Uterus (tissue), 4 donors: Measurements from ENCODE around the gene DAZ3. TPM values are rescaled to one million over a fixed set of nuclear protein-coding genes. Genes with fewer than 3 reads are reported as not detected.
"Not testable (repeated sequence)": the region's sequence is repeated elsewhere in the genome, so short reads cannot be mapped to it uniquely, and the experiment has no call there.

Experiments
- DNase-seq, 2 donors: peaks; one replicate each; pipeline ENCODE4 v3.0.0-alpha.2; 2019 to 2020
- H3K27ac ChIP-seq, 2 donors: fragments of 200-600 bp; sonication (generic); 1 replicate in 1 of 2; 2 replicates in 1 of 2; pipeline ENCODE4 v1.5.1; 2016 to 2018
- H3K27me3 ChIP-seq, 2 donors: fragments of 200-600 bp; sonication (generic); one replicate each; pipeline ENCODE4 v1.5.1; 2018 to 2019; ENCODE audit warnings: control low read depth in 1 of 2
- H3K36me3 ChIP-seq, 2 donors: fragments of 200-600 bp; sonication (generic); one replicate each; pipeline ENCODE4 v1.5.1; 2019; ENCODE audit warnings: control low read depth in 1 of 2
- H3K4me1 ChIP-seq, 2 donors: fragments of 200-600 bp; sonication (generic); one replicate each; pipeline ENCODE4 v1.5.1; 2018 to 2019; ENCODE audit warnings: control low read depth in 1 of 2
- H3K4me3 ChIP-seq, 2 donors: fragments of 200-600 bp; sonication (generic); 1 replicate in 1 of 2; 2 replicates in 1 of 2; pipeline ENCODE4 v1.5.1; 2018 to 2019; ENCODE audit warnings: mild to moderate bottlenecking in 1 of 2
- H3K9me3 ChIP-seq, 2 donors: fragments of 200-600 bp; sonication (generic); one replicate each; pipeline ENCODE4 v1.5.1; 2019; ENCODE audit warnings: control low read depth in 1 of 2
- intact Hi-C: fragments of 100-400 bp; cut with DNase I; formaldehyde crosslinking; loops from one replicate; pipeline ENCODE4 v1.15.1; 2023; ENCODE audit warnings: low total_unique reads
- total RNA-seq, 4 donors: library from RNA; depleted of rRNA in 3 of 4; stranded (reverse); fragments of >200 nt in 3 of 4; gene quantifications; one replicate each; pipeline versions ENCODE4 v1.1.0 to v1.2.4, GENCODE V29; 2014 to 2023
- donor health status: DM: yes; HTN: yes; CAD: no.

The DAZ3 gene, protein sequence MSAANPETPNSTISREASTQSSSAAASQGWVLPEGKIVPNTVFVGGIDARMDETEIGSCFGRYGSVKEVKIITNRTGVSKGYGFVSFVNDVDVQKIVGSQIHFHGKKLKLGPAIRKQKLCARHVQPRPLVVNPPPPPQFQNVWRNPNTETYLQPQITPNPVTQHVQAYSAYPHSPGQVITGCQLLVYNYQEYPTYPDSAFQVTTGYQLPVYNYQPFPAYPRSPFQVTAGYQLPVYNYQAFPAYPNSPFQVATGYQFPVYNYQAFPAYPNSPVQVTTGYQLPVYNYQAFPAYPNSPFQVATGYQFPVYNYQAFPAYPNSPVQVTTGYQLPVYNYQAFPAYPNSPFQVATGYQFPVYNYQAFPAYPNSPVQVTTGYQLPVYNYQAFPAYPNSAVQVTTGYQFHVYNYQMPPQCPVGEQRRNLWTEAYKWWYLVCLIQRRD
- total RNA-seq: not detected

DNA sequence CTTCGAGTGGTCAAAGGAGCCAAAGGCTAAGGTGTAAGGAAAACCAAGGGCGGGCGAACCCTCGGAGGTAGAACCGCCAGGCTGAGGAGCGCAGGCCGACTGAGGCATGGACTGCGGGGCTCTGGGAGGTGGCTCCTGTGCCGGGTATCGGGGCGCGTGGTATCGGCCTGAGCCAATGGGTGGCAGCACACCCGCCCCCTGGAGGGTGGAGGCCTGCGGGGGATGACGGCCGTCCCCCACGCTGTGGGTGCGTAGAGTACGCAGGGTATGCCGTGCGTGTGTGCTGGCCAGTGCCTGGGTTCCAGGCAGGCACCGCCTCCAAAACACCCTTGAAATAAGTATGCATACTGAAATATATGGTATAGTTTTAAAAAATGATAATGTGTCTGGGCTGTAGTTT lies at the start of gene DAZ3:
Gene DAZ3 (minus strand): TSS at position 101 of the 400 bp plus-strand sequence. CDS start 208 bp downstream, outside the sequence.
- H3K4me3 ChIP-seq, H3K27me3 ChIP-seq, H3K36me3 ChIP-seq, H3K27ac ChIP-seq, H3K9me3 ChIP-seq, H3K4me1 ChIP-seq, intact Hi-C loops, DNase-seq: not testable (repeated sequence)

DNA sequence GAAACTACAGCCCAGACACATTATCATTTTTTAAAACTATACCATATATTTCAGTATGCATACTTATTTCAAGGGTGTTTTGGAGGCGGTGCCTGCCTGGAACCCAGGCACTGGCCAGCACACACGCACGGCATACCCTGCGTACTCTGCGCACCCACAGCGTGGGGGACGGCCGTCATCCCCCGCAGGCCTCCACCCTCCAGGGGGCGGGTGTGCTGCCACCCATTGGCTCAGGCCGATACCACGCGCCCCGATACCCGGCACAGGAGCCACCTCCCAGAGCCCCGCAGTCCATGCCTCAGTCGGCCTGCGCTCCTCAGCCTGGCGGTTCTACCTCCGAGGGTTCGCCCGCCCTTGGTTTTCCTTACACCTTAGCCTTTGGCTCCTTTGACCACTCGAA lies 20.4 kb upstream of the DAZ3 start, which contains the start of gene DAZ4:
Gene DAZ4 (plus strand): TSS at position 301 of the 400 bp plus-strand sequence. CDS start 208 bp downstream, outside the sequence.
- H3K27me3 ChIP-seq, H3K4me1 ChIP-seq, H3K4me3 ChIP-seq, DNase-seq, H3K27ac ChIP-seq, intact Hi-C loops, H3K9me3 ChIP-seq, H3K36me3 ChIP-seq: not testable (repeated sequence)

DNA sequence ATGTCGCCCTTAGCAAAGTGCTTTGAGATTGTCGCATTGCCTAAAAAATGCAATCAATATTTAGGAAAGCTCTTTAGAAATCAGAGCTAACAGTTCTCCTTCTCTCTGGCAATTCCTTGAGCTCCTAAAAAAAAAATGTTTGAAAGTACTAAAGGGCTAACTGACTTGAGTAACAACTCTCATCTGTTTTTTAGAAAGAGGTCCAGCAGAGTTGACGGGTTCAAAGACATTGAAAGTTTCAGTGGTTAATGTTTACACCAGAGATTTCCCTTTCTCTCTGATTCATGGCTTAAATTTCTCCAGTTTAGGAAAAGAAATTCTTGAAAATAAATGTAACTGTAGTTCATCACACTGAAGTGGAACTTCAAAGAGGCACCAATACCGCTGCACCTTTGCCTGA lies 11.9 kb upstream of the DAZ3 start:
- DNase-seq, H3K9me3 ChIP-seq, H3K27me3 ChIP-seq, H3K4me3 ChIP-seq, H3K36me3 ChIP-seq, intact Hi-C loops, H3K4me1 ChIP-seq, H3K27ac ChIP-seq: not testable (repeated sequence)

DNA sequence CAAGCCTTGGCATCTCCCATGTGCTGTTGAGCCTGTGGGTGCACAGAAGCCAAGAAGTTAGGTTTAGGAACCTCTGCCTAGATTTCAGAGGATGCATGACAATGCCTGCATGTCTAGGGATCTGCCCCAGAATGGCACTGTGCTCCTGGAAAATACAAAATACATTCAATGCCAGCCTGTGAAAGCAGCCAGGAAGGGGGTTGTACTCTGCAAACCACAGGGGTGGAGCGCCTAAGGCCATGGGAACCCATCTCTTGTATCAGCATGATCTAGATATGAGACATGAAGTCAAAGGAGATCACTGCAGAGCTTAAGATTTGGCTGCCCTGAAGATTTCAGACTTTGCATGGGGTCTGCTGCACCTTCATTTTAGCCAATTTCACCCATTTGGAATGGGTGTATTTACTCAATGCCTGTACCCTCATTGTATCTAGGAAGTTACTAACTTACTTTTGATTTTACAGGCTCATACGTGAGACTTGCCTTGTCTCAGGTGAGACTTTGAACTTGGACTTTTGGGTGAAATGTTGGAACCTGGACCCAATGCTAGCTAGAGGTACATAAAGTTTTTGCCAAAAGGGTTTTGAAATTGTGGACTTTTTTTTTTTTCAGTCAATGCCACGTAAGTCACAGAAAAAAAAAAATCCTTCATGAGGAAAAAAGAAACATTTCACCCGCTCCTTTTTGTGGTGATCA lies 11.1 kb upstream of the DAZ3 start:
- H3K9me3 ChIP-seq, intact Hi-C loops, H3K27ac ChIP-seq, DNase-seq, H3K4me3 ChIP-seq, H3K4me1 ChIP-seq, H3K27me3 ChIP-seq, H3K36me3 ChIP-seq: not testable (repeated sequence)

DNA sequence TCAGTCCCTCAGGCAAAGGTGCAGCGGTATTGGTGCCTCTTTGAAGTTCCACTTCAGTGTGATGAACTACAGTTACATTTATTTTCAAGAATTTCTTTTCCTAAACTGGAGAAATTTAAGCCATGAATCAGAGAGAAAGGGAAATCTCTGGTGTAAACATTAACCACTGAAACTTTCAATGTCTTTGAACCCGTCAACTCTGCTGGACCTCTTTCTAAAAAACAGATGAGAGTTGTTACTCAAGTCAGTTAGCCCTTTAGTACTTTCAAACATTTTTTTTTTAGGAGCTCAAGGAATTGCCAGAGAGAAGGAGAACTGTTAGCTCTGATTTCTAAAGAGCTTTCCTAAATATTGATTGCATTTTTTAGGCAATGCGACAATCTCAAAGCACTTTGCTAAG lies 8.6 kb upstream of the DAZ3 start:
- intact Hi-C loops, H3K9me3 ChIP-seq, H3K27ac ChIP-seq: not testable (repeated sequence)

More for the DNA sequence above, 8.6 kb upstream of the DAZ3 start:
- not testable (repeated sequence) for H3K4me3 ChIP-seq, H3K4me1 ChIP-seq, H3K36me3 ChIP-seq, H3K27me3 ChIP-seq, DNase-seq

Other genes with a start within 250 kb of the DAZ3 start
- not detected for gene BPY2B, start 195.4 kb downstream of the DAZ3 start, total RNA-seq
- gene DAZ4, start 20.5 kb upstream of the DAZ3 start, total RNA-seq: not detected
- gene BPY2C, start 238.7 kb upstream of the DAZ3 start, total RNA-seq: not detected